ENCODE data around the gene TGFBR2.
A peak's percentile ranks its signal among the peaks of the same experiment; 100 is the strongest.

The TGFBR2 gene

DNA sequence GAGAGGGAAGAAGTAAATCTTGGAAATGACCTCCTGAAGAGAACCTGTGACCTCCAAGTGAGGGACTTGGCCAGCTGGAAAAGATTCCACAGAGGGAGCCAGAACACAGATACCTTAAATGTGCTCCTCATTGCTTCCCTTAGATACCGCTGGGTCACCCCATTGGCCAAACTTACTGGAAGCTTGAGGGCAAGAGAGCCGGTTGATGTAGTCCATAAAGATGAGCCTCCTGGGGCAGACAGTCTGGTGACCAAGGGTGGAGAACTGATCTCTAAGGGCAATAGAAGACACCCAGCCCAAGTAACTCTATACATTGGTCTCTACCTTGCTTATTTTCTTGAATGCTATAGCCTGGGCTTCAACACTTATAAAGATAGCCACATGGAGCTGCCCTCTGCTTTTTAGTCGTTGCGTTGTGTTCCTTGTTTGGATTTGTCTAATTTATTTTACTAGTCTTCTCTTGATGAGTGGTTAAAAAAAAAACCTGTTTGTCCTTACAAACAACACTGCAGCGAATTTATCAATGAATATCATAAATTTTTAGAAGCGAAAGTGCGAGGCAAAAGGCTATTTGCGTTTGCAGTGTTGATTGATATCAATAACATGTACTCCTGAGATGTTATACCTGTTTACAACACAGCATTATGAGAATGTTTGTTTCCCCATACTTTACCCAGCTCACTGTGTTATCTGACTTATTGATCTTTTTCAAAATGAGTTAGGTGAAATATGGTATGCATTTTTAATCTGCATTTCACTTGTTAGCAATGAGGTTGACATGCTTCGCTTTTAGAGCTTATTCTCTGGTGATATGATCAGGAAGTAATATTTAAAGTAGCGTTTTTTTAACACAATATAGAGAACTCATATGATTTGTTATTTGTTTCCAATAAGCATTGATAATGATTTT lies 31.2 kb downstream of the TGFBR2 start:
- no peak for DNase-seq (ENCODE audit: low read depth in 3 of 3)

DNA sequence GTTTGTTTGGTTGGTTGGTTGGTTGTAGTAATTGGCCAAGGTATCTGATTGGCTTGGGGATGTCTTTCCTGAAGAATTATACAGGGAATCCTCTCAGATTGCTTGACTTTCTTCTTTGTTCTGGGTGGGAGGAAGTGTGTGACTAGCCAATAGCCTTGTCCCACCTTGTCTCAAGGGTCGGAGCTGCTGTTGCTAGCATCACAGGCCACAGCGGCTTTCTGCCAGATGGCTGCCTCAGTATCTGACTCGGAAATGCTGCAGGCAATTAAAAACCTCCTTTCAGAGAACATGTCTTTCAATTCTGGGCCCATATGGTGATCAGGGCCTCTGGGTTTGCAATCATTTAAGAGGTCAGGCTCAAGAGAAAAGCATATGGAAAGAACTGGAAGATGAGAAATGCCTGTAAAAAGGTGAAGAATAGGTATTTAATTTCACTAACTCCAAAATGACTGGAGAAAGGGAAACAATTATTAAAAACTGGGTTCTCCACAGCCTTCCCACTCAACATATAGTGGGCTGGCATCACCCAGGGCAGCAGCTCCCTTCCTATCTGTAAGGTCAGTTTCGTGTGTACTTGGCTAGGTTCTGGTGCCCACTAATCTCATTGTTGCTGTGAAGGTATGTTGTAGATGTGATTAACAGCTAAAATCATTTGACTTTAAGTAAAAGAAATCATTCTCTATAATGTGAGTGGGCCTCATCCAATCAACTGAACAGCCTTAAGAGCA lies 32.4 kb downstream of the TGFBR2 start:
- DNase-seq (ENCODE audit: low read depth in 3 of 3) = no peak

DNA sequence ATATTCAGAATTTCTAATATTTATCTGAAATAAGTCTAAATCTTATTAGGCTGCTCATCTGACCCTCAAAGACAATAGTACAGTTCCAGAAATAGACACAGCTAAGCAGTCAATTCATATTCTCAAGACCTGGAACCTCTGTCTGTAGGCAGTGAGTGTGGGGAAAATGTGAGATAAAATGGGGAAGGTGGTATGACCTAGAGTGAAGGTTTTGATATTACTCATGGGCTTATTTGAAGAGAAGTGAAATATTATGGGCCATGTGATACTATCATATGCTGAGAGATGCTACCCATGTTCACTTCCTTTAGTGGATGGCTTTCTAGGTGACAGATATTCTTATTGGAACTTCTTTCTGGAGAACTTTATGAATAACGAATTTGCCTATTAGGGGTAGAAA lies 33.5 kb downstream of the TGFBR2 start:
- DNase-seq (ENCODE audit: low read depth in 3 of 3) = no peak

DNA sequence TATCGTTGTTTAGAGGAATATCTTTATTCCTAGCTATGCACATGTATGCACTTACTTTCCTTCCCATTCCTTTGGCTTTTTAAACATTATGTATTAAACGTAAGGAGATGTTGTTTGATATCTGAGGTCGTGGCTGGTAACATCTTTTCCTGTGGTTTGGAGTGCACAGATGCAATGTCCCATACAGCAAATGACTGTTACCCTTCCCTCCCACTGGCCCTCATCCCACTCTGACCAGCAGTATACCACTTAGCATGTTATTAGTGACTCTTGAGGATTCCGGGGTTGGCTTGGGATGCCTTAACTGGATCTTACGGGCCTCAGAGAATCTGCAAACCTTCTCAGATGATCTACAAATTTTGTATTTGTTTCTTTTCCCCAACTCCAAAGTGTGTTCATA lies 34.5 kb downstream of the TGFBR2 start:
- no peak for DNase-seq (ENCODE audit: low read depth in 3 of 3)

DNA sequence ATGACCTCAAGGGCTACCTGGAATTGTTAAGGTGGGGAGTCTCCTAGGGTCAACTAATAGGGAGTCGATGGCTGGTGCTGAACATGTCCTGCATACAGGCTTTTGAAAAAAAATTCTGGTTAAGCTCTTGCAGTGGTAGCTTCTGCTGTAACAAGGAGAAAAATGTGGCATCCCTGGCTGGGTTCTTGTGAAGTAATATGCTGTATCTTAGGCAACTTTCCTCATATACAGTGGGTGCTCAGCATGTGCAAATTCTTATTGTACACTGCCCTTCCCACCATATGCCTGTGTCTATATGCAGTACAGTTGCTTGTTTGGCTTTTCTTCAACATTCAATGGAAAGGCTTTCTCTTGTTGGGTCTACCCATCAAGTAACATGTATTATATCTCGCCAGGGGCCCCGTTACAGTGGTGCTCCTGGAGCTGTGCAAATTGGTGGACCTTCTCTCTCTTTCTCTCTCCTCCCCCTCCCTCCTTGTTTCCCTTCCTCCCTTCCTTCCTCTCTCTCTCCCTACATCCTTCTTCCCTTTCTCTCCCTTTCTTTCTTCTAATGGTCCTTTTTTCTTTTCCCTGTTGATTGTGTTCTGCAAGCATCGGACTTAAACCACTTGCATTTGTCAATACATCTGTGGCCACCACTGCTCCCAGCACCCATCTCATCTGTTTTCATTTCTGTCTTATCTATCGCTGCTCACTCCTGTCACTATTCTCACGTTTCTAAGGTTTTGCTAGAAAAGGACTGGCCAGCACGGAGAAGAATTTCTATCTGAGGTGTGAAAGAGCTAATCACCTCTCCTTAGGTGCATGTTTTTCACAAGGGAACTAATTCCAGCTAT lies 35.2 kb downstream of the TGFBR2 start:
- no peak for DNase-seq (ENCODE audit: low read depth in 3 of 3)

DNA sequence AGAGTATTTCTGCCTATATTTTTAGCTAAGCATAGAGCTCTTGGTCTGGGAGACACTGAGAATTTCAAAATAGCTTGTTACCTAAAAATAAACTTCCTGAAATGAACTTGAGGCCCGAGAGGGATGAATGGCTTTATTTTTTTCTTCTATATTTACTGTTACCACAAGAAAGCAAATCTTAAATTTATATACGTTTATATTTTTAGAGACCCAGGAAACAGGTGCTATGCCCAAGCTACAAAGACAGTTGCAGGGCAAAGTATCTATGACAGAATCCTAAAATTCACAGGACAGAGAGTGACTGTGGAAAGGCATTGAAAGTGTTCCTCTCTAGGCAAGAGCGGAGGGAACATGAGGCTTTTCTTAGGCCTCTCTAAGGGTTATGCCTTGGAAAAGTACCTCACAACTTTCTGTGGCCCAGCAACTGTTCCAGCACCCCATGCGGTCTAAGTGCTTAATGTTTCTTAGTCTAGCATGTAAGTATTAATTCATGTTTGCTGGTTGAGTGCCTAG lies 36.5 kb downstream of the TGFBR2 start:
- DNase-seq (ENCODE audit: low read depth in 3 of 3) = no peak

DNA sequence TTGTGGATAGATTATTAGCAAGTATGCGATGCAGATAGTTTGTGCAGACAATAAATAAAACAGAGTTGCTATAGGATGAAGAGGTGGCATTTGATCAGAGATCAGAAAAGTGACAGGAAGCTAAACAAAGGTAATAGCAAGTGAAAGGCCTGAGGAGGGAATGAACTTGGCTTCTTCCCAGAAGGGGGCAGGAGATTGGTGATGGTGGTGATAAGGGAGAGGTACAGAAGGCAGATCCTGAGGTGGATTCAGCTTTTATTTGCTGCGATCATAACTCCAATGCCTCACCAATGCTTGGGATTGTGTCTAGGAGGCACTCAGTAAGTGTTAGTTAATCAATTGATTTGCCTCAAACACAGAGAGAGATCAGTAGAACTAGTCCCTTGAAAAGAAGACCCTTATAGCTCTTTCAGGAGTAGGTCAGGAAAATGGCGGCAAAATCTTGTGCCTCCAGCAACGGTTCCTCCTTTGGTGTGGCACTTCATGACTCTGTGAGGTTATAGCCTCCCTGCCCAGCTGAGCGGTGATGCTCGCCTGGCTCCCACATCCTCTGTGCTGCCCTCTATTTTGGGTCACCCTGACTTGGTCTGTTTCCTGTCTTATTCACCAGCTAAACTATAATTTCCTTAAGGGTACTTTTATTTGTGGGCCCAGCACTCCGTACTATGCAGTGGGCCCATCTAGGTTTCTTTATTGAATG lies 37.5 kb downstream of the TGFBR2 start:
- DNase-seq (ENCODE audit: low read depth in 3 of 3) = no peak

DNA sequence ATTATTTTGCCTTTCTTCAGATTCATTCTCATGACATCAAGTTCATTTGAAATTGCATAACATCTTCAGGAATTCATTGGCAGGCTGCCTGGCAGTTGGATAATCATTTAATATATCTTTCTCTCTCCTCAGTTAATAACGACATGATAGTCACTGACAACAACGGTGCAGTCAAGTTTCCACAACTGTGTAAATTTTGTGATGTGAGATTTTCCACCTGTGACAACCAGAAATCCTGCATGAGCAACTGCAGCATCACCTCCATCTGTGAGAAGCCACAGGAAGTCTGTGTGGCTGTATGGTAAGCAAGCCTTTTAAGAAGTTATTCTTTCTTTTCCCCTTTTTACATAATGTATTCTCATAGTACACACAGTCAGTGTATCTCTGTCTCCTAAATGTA lies 38.2 kb downstream of the TGFBR2 start:
- DNase-seq (ENCODE audit: low read depth in 3 of 3) = peak in 1 of 3 experiments; percentile 49

DNA sequence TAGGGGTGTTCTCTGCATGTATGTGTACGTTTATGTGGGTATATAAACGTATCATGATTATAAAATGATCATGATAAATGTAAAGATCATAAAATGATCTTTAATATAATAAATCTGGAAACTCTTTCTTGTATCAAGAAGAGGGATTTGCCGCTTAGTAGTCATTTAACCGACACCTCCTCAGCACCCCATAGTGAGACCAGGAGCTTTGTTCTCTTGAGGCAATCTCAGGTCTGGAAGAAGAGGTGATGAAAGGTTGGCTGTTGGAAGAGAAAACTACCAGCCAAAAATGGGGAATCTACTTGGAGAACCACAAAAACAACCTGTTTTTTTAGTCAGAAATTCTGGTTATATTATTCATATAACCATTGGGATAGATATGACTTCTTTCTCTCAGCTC lies 38.7 kb downstream of the TGFBR2 start:
- no peak for DNase-seq (ENCODE audit: low read depth in 3 of 3)

DNA sequence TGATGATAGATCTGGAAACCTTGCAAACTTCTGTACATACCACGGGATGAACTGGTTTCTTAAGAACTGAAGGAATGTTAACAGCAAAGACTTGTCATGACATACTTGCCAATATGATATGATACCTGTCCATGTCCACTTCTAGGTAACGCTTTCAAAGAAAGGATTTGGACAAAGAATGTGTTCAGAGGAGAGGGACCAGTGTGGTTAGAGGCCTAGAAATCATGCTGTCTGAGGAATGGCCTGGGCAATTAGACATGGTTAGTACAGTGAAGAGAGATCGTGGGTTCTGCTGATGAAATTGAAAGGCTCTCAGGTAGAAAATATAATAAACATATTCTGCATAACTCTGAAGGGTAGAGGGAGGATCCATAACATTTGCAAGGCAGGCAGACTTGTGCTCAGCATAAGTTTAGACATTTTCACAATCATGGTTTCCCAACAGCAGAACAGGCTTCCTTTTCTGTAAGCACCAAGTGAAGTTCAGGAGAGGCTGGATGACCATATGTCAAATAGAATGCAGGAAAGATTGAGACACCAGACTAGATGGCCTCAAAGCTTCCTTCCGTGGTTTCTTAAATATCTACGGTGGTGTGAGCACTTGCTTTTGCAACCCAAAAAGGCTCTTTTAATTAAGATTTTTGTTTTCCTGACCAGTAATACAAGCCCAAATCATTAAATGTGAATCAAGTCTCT lies 39.9 kb downstream of the TGFBR2 start:
- DNase-seq (ENCODE audit: low read depth in 3 of 3) = no peak

DNA sequence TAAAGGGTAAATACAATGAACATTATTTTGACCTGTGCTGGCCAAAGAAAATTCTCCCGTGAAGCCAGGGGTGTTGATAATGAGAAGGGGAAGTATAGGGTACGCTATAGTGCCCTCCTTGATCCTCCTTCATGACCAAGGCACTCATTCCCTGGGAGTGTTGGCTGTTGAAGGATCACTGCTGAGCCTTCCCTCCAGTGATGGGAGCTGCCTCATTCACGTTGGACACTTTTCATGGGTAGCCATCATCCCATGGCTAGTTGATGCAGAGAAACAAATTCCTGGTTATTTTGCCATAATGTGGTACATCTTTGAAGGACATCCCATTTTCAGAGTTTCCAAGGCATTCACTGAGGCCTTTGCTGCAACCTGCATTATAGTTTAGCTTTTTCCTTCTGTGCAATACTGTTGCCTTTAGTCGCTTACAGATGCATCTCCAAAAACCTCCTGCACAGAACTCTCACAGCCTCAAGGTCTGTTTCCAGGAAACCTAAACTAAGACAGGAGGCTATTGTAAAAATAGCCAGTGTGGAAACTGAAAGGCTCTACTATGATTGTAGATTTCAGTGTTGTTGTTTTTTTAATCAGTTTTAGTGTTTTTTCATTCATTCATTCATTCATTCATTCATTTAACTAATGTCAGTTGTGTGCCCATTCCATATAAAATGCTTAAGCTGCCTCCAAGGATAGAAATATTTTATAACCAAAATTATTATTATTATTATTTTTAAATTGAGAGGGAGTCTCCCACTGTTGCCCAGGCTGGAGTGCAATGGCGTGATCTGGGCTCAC lies 40.8 kb downstream of the TGFBR2 start:
- DNase-seq (ENCODE audit: low read depth in 3 of 3) = no peak

DNA sequence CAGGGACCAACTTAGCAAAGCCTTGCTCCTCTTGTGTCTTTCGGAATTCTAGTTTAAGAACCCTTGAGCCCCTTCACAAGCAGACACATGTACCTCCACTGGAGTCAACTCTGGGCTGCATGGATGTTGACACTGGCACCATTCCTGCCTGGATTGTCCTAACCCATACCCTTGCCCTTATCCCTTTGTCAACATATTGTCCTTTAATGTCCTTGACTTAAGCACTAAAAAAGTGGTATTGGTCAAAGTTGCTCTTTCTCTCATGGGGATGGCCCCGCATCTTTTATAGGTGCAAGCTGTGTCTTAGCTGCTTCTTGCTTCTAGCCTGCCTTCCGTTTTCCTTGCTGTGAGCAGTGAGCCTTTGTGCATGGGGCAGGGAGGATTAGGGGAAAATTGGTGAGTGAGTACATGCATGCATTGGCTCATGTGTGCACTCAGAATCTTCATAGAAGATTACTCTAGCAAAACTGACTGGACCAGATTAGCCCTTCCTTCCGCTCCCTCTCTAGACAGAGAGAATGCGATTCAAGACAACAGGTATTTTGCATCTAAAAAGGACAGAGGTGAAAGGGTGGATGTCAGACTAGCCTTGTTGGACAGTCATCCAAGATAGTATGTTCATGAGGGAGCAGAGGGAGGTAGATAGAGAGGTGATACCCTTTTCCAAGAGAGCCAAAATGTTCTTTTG lies 42.4 kb downstream of the TGFBR2 start:
- DNase-seq (ENCODE audit: low read depth in 3 of 3) = no peak

DNA sequence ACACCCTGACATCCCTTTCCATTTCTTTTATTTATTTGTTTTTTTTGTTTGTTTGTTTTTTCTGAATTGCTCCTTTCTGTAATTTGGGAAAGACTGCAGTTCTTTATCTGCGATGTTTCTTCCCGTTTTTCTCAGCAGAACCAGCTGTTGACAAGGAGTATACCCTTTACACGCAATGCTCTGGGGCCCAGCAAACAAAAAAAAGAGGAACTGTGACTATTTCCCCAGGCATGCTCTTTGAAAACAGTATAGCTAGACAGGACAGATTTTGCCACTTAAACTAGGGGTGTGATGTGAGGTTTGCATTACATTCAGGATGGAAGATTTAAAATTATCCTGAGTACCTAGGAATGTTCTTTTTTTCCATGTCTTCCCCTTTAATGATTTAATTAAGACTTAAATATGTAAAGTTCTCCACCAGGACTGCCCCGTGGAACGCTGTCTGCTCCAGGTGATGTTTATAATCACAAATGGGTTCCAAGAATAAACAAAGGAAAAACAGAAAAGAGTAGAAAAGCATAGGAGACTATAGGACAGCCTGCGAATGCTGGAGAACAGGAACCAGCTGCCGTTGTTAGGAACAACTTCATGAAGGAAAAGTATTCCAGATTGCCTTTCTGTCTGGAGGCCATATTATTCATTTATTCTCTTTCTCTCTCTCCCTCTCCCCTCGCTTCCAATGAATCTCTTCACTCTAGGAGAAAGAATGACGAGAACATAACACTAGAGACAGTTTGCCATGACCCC lies 43.3 kb downstream of the TGFBR2 start:
- DNase-seq (ENCODE audit: low read depth in 3 of 3) = no peak

DNA sequence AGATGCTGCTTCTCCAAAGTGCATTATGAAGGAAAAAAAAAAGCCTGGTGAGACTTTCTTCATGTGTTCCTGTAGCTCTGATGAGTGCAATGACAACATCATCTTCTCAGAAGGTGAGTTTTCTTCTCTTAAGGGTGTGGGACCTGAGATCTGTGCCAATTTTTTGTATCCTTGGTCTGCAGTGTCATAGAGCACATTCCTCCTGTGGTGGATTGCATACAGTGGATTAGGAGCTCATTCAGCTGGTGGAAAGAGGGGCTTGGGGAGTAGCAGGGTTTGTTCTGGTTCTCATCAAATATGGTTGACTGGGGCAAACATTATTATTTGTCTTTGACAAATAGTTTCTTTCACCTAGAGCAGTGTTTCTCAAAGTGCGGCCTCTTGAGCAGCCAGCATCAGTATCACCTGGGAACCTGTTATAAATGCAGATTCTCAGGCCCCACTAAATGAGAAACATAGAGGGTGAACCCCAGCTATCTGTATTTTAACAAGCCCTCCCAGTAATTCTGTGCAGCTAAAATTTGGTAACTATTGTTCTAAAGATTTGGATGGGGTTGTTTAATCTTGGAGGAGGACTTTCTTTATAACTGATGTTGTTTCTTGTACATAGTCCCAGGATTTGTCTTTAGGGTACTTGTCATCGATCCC lies 44.1 kb downstream of the TGFBR2 start:
- DNase-seq (ENCODE audit: low read depth in 3 of 3) = no peak

DNA sequence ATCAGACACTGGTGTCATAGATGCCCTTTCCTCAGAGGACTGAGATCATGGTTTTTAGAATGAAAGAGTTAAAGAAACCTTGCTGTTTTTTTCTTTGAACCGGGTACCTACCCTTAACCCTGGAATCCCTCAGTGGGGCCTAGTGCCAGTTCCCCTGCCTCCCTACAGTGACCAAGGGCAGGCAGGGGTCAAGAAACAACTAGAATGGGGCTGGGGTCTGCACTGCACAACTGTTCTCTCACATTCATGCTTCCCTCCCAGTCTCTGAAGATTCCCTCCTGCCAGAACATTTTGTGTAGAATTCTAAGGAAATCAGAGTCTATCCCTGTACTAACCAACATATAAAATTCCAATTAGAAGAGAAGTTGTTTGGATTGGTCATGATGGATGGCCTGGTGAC lies 47.9 kb downstream of the TGFBR2 start:
- no peak for DNase-seq (ENCODE audit: low read depth in 3 of 3)

DNA sequence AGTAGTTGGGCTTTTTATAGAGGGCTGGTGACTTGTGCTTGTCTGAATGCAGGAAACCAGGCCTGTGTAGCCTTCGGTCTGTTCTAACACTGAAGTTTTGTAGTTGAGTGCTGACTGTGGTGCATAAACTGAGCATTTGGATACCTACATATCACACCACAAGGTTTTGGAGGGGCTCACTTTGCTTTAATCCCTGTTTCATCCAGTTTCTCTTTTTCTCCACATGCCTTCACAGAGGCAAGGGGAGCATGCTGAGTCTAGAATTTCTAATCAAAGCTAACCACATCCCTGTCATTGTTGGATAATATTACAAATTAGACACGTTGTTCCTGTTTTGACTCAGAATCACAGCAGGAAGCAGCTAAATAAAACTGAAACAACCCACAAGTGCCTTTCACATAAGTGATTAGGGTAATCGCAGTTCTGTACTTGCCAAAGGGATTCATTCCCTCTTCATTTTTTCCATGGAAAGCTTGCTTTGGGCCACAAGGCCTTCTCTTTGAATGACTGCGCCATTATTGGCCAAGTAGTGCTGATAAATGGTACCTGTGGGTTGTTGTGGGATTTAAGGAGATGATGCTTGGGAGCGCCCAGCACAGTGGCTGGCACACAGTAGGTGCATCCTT lies 48.9 kb downstream of the TGFBR2 start:
- no peak for DNase-seq (ENCODE audit: low read depth in 3 of 3)

DNA sequence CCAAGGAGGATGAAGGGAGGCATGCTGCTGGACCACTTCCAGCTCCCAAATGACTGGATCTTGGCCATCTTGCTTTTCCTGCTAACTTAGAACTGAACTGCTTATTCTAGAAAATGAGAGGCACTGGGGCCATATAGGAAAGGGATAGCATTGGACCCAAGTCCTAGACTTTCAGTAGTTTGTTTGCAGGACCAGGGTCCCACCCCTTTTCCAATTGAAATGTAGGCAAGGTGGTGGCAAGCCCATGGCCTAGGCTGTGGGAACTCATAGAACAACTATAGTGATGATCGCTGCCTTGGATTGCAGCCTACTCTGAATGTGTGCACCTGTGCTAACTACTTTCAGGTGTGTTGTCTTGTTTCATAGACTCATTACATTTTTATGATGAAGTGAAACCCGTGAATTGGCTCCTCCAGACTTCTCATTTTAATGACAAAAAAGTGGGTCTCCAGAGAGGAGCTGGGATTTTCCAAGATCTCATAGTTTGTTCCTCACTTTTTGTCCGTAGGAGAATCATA lies 50.3 kb downstream of the TGFBR2 start:
- no peak for DNase-seq (ENCODE audit: low read depth in 3 of 3)
